KMS-11 (cell line): ENCODE measurements around the gene ADPRM.

Experiments
- H2AFZ ChIP-seq: fragments of 200-600 bp; sonication (generic); 2 replicates; pipeline ENCODE4 v1.6.1; 2016; ENCODE audit warnings: antibody characterized with exemption, mixed run types, low read depth
- H3K27ac ChIP-seq: fragments of 200-600 bp; sonication (generic); 2 replicates; pipeline ENCODE4 v1.6.1; 2016; ENCODE audit warnings: mild to moderate bottlenecking, mixed run types
- H3K27me3 ChIP-seq: fragments of 200-600 bp; sonication (generic); 2 replicates; pipeline ENCODE4 v1.6.1; 2017; ENCODE audit warnings: mild to moderate bottlenecking, low read depth, mixed run types, moderate library complexity; ENCODE audit not compliant: insufficient read depth
- H3K36me3 ChIP-seq: fragments of 200-600 bp; sonication (generic); 2 replicates; pipeline ENCODE4 v1.6.1; 2017; ENCODE audit warnings: mild to moderate bottlenecking, mixed run types; ENCODE audit not compliant: insufficient read depth
- H3K4me1 ChIP-seq: fragments of 200-600 bp; sonication (generic); 2 replicates; pipeline ENCODE4 v1.6.1; 2016; ENCODE audit warnings: mild to moderate bottlenecking, low read depth, mixed run types; ENCODE audit not compliant: poor library complexity, severe bottlenecking
- H3K4me2 ChIP-seq: fragments of 200-600 bp; sonication (generic); 2 replicates; pipeline ENCODE4 v1.7.0; 2016; ENCODE audit warnings: mild to moderate bottlenecking, mixed run types
- H3K4me3 ChIP-seq: fragments of 200-600 bp; sonication (generic); IDR thresholded peaks from 2 replicates; pipeline ENCODE4 v1.6.1; 2017; ENCODE audit warnings: low read depth, low read length, mixed read lengths; ENCODE audit not compliant: insufficient read depth
- H3K79me2 ChIP-seq: fragments of 200-600 bp; sonication (generic); 2 replicates; pipeline ENCODE4 v1.6.1; 2016; ENCODE audit warnings: low read depth, mixed run types; ENCODE audit not compliant: insufficient read depth
- H3K9ac ChIP-seq: fragments of 200-600 bp; sonication (generic); 2 replicates; pipeline ENCODE4 v1.6.1; 2016; ENCODE audit warnings: mild to moderate bottlenecking, mixed run types
- H4K20me1 ChIP-seq: fragments of 200-600 bp; sonication (generic); 2 replicates; pipeline ENCODE4 v1.6.1; 2016; ENCODE audit warnings: mild to moderate bottlenecking, mixed run types; ENCODE audit not compliant: insufficient read depth
- CTCF ChIP-seq: fragments of 200-600 bp; sonication (generic); conservative IDR thresholded peaks from 2 replicates; pipeline ENCODE4 v1.6.1; 2017; ENCODE audit warnings: low read depth, mild to moderate bottlenecking, antibody characterized with exemption, low read length, moderate library complexity, mixed read lengths

Gene ADPRM

GRCh38 chr17:10748531-10749181 lies 51.3 kb downstream of the ADPRM start:
- Histone ChIP-seq H3K9ac (no peak overlapping the region), H3K4me2 (no peak overlapping the region), H3K27ac (no peak overlapping the region), H4K20me1 (no peaks in the 10 kb centered on the region), H3K4me1 (no peaks in the 10 kb centered on the region), H3K36me3 (no peaks in the 10 kb centered on the region), H3K27me3 (no peaks in the 10 kb centered on the region), H2AFZ (no peak overlapping the region), H3K4me3 (no peak overlapping the region), H3K79me2 (no peaks in the 10 kb centered on the region)
- TF ChIP-seq CTCF: no peak

- Histone ChIP-seq H3K27ac (no peak overlapping the region), H3K27me3 (no peaks in the 10 kb centered on the region), H3K9ac (no peak overlapping the region), H3K4me2 (no peak overlapping the region), H3K4me3 (no peak overlapping the region), H4K20me1 (no peaks in the 10 kb centered on the region), H2AFZ (no peak overlapping the region), H3K36me3 (no peaks in the 10 kb centered on the region), H3K79me2 (no peaks in the 10 kb centered on the region), H3K4me1 (no peaks in the 10 kb centered on the region)
- TF ChIP-seq CTCF: no peak
These were observed 52.8 kb downstream of the ADPRM start for GRCh38 chr17:10750210-10750609.

- H3K4me2 ChIP-seq: no peak overlapping the region
- no peaks in the 10 kb centered on the region for H4K20me1 ChIP-seq
- no peaks in the 10 kb centered on the region for H3K4me1 ChIP-seq
- no peak overlapping the region for H3K4me3 ChIP-seq
- H3K79me2 ChIP-seq: no peaks in the 10 kb centered on the region
- no peak overlapping the region for H3K27ac ChIP-seq
- no peaks in the 10 kb centered on the region for H3K36me3 ChIP-seq
- no peak overlapping the region for H2AFZ ChIP-seq
- no peaks in the 10 kb centered on the region for H3K27me3 ChIP-seq
- no peak for TF ChIP-seq CTCF
- H3K9ac ChIP-seq: no peak overlapping the region
These were observed 54.2 kb downstream of the ADPRM start for GRCh38 chr17:10751563-10751962.

GRCh38 chr17:10752696-10753095 lies 55.3 kb downstream of the ADPRM start:
- Histone ChIP-seq H3K79me2 (no peaks in the 10 kb centered on the region), H3K4me3 (no peak overlapping the region), H4K20me1 (no peaks in the 10 kb centered on the region), H3K36me3 (no peaks in the 10 kb centered on the region), H3K4me2 (no peak overlapping the region), H3K27me3 (no peaks in the 10 kb centered on the region), H3K4me1 (no peaks in the 10 kb centered on the region), H3K27ac (no peak overlapping the region), H3K9ac (no peak overlapping the region), H2AFZ (no peak overlapping the region)
- no peak for TF ChIP-seq CTCF
